ENCODE data around the gene DMBX1. TPM values are rescaled to one million over a fixed set of nuclear protein-coding genes. Genes with fewer than 3 reads are reported as not detected.

The DMBX1 gene
- total RNA-seq (not detected), polyA plus RNA-seq (not detected)

GRCh38 chr1:46489638-46490405 is at the start of gene DMBX1:
DMBX1 (plus strand) TSS chr1:46489836; CDS start chr1:46507011, 17,175 bp downstream.
- peak within 1 kb of the TSS in 1 of 3 donors; percentile 22 for H3K4me3 ChIP-seq (ENCODE audit: low read depth in 1 of 3, low read length in 3 of 3)
- DNase-seq (ENCODE audit: low spot score), result peak; percentile 44
- no peaks in the 10 kb centered on the region for H3K9me3 ChIP-seq (ENCODE audit: control insufficient read depth in 4 of 4, low read length in 3 of 4)
- H3K36me3 ChIP-seq (ENCODE audit: control insufficient read depth in 4 of 4, insufficient read depth in 3 of 4, low read depth in 1 of 4, low read length in 3 of 4), result no peaks in the 10 kb centered on the region
- peaks cover 12 to 34% (median 21%) of the 10 kb centered on the region in 4 donors for H3K27me3 ChIP-seq (ENCODE audit: control insufficient read depth in 4 of 4, insufficient read depth in 4 of 4, low read length in 3 of 4)
- no peak within 1 kb of the TSS for H3K27ac ChIP-seq (ENCODE audit: low read depth in 1 of 2, low read length in 2 of 2)
- WGBS, result 3% methylated on average over 74 of the region's 74 CpGs
- TF ChIP-seq MAX (IDR thresholded peaks at IDR 0.05) (no peak), HNF4A (conservative IDR thresholded peaks at IDR 0.05) (no peak)
- H3K4me1 ChIP-seq (ENCODE audit: control insufficient read depth in 4 of 4, insufficient read depth in 4 of 4, low read length in 3 of 4), result peaks cover 4 to 22% (median 9%) of the 10 kb centered on the region in 4 donors
- H3K9ac ChIP-seq (ENCODE audit: low read depth in 1 of 2, low read length in 2 of 2), result no peak within 1 kb of the TSS

DNA sequence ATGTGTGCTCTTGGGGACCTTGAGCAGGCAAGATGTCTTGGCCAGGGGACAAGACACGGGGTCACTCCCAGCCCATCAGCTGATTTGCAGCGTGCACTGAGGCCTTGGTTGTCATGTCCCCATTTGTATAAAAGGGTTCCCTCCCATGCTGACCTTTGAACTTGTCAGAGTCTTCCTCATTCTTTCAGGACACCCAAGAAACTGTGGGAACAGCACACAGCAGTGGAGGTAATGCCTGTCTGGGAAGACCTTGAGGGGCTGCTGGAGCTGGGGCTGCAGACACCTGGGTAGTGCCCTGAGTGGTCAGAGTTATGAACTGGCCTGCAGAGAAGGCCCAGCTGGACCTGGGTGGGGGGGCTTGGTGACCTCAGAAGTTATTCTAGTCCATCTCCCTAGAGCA is 49.2 kb upstream of the DMBX1 start:
- no peak overlapping the region for H3K4me3 ChIP-seq (ENCODE audit: low read depth in 1 of 3, low read length in 3 of 3)
- no peak overlapping the region for H3K9ac ChIP-seq (ENCODE audit: low read depth in 1 of 2, low read length in 2 of 2)
- no peaks in the 10 kb centered on the region for H3K27me3 ChIP-seq (ENCODE audit: control insufficient read depth in 4 of 4, insufficient read depth in 4 of 4, low read length in 3 of 4)
- TF ChIP-seq, protein P1, sequence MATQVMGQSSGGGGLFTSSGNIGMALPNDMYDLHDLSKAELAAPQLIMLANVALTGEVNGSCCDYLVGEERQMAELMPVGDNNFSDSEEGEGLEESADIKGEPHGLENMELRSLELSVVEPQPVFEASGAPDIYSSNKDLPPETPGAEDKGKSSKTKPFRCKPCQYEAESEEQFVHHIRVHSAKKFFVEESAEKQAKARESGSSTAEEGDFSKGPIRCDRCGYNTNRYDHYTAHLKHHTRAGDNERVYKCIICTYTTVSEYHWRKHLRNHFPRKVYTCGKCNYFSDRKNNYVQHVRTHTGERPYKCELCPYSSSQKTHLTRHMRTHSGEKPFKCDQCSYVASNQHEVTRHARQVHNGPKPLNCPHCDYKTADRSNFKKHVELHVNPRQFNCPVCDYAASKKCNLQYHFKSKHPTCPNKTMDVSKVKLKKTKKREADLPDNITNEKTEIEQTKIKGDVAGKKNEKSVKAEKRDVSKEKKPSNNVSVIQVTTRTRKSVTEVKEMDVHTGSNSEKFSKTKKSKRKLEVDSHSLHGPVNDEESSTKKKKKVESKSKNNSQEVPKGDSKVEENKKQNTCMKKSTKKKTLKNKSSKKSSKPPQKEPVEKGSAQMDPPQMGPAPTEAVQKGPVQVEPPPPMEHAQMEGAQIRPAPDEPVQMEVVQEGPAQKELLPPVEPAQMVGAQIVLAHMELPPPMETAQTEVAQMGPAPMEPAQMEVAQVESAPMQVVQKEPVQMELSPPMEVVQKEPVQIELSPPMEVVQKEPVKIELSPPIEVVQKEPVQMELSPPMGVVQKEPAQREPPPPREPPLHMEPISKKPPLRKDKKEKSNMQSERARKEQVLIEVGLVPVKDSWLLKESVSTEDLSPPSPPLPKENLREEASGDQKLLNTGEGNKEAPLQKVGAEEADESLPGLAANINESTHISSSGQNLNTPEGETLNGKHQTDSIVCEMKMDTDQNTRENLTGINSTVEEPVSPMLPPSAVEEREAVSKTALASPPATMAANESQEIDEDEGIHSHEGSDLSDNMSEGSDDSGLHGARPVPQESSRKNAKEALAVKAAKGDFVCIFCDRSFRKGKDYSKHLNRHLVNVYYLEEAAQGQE (IDR thresholded peaks at IDR 0.05), result no peak
- no peak for TF ChIP-seq RAD21 (IDR thresholded peaks at IDR 0.05)
- TF ChIP-seq NR2F2 (IDR thresholded peaks at IDR 0.05), result no peak
- TF ChIP-seq YY1 (IDR thresholded peaks at IDR 0.05), result no peak
- TF ChIP-seq EGR1 (IDR thresholded peaks at IDR 0.05; ENCODE audit: low read depth in 2 of 2), result no peak
- no peak for TF ChIP-seq MAX (IDR thresholded peaks at IDR 0.05)
- no peak for TF ChIP-seq JUND (IDR thresholded peaks at IDR 0.05)
- TF ChIP-seq FOXA2 (IDR thresholded peaks at IDR 0.05), result no peak
- TF ChIP-seq FOXA1 (IDR thresholded peaks at IDR 0.05), result no peak
- no peak for TF ChIP-seq GABPA (IDR thresholded peaks at IDR 0.05 in 1 of 2, conservative IDR thresholded peaks at IDR 0.05 in 1 of 2)
- no peak for TF ChIP-seq HNF4A (conservative IDR thresholded peaks at IDR 0.05)
- TF ChIP-seq SP1 (IDR thresholded peaks at IDR 0.05), result no peak
- no peak for TF ChIP-seq CTCF (IDR thresholded peaks at IDR 0.05; ENCODE audit: low read depth, low read length, missing input control)
- TF ChIP-seq, protein P2, sequence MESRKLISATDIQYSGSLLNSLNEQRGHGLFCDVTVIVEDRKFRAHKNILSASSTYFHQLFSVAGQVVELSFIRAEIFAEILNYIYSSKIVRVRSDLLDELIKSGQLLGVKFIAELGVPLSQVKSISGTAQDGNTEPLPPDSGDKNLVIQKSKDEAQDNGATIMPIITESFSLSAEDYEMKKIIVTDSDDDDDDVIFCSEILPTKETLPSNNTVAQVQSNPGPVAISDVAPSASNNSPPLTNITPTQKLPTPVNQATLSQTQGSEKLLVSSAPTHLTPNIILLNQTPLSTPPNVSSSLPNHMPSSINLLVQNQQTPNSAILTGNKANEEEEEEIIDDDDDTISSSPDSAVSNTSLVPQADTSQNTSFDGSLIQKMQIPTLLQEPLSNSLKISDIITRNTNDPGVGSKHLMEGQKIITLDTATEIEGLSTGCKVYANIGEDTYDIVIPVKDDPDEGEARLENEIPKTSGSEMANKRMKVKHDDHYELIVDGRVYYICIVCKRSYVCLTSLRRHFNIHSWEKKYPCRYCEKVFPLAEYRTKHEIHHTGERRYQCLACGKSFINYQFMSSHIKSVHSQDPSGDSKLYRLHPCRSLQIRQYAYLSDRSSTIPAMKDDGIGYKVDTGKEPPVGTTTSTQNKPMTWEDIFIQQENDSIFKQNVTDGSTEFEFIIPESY (IDR thresholded peaks at IDR 0.05), result no peak
- no peak for TF ChIP-seq TAF1 (conservative IDR thresholded peaks at IDR 0.05)
- TF ChIP-seq, protein P3, sequence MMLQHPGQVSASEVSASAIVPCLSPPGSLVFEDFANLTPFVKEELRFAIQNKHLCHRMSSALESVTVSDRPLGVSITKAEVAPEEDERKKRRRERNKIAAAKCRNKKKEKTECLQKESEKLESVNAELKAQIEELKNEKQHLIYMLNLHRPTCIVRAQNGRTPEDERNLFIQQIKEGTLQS (IDR thresholded peaks at IDR 0.05), result no peak
- TF ChIP-seq RXRA (IDR thresholded peaks at IDR 0.05), result no peak
- TF ChIP-seq HNF4G (IDR thresholded peaks at IDR 0.05), result no peak
- H3K9me3 ChIP-seq (ENCODE audit: control insufficient read depth in 4 of 4, low read length in 3 of 4), result no peaks in the 10 kb centered on the region
- DNase-seq (ENCODE audit: low spot score), result no peak
- H3K36me3 ChIP-seq (ENCODE audit: control insufficient read depth in 4 of 4, insufficient read depth in 3 of 4, low read depth in 1 of 4, low read length in 3 of 4), result no peaks in the 10 kb centered on the region
- H3K4me1 ChIP-seq (ENCODE audit: control insufficient read depth in 4 of 4, insufficient read depth in 4 of 4, low read length in 3 of 4), result peaks cover 0 to 6% (median 3%) of the 10 kb centered on the region in 4 donors
- H3K27ac ChIP-seq (ENCODE audit: low read depth in 1 of 2, low read length in 2 of 2), result no peak overlapping the region
- WGBS, result 91% methylated on average over 2 of the region's 2 CpGs
